Measurements from ENCODE around the gene FCAMR. TPM values are rescaled to one million over a fixed set of nuclear protein-coding genes. Genes with fewer than 3 reads are reported as not detected.
A peak's percentile ranks its signal among the peaks of the same experiment; 100 is the strongest.

Gene FCAMR
- polyA plus RNA-seq, 3 donors = 6.8 to 10.5 (median 9.5) TPM

DNA sequence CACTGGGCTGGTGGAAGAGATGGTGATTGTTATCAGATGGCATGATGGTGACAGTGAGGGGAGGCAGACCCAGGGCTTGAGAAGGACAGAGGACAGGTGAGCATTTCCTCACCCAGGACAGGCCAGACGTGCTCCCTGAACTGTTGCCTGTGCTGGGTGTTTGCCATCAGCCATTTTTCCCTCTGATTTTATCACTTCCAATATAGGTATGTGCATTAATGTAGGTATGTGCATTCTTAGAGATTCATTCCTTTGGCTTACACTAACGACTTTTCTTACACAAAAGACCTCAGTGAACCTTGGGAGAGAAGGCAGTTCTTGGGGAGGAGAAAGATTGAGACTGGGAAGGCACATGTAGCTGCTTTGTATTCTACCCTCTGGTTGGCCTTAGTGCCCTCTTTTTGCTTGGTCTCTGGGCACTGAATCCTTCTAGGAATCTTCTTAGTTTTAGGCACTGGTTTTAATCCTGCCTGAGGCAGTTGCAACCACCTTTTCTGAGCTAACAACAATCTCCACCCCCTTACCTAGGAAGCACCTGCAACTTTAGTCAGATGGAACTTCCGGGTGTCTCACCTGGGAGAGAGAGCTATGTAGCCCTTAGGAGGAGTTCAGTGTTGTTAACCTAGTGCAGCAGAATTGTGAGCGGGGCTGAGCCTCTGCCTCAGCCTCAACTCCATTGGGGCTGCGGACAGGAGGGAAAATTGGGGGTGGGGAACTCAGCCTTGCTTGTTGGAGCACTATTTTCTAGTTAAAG is 31.4 kb upstream of the FCAMR start:
- no peak for DNase-seq

DNA sequence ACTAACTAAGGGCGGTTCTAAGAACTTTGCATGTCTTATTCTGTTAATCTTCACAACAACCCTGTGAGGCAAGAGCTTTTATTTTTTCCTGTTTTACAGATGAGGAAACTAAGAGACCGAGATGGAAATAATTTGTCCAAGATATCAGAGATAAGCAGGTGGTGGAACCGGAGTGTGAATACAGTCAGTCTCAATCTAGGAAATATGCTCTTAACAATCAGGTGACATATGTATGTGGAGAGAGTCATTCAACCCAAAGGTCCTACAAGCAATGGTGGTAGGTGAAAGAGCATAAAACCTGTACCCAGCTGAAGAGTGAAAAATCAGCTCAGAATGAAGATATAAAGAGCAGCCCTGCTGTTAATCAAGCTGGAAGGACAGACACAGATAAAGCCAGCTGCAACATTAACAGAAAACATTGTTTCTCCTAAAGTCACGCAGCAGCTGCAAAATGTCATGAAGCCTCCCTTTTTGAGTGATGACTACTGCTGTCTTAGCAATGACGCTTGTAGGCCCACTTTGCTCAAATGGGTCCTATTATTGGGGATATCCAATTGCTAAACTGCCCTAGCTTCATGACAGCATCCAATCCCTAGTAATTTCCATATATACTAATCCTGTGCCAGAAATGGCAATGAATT is 30.5 kb upstream of the FCAMR start:
- DNase-seq = no peak

DNA sequence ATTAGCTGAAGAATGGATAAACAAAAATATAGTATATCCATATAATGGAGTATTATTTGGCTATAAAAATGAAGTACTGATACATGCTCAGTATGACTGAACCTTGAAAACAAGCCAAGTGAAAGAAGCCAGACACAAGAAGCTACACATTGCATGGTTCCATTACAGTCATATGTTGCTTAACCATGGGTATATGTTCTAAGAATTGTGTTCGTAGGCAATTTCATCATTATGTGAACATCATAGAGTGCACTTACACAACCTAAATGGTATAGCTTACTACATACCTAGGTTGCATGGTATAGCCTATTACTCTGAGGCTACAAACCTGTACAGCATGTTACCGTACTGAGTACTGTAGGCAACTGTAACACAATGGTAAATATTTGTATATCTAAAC is 28.6 kb upstream of the FCAMR start:
- DNase-seq = no peak

DNA sequence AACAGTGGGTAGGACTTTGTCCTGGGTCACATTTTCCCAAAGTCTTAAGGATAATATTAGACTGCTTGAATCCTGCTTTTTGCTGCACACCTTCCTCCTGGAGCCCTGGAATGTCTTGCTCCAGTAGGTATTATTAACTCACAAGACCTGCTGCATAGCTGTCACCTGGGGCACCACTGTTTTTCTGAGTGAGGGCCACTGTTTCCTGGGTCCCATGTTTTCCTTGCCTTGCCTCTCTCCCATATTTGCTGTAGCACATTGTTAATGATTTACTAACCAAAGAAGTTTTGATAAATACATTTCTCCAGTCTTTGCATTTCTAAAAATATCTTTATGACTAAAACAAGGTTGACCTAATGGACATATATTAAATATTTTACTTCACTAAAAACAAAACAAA is 22.5 kb upstream of the FCAMR start:
- DNase-seq = peak; percentile 47

DNA sequence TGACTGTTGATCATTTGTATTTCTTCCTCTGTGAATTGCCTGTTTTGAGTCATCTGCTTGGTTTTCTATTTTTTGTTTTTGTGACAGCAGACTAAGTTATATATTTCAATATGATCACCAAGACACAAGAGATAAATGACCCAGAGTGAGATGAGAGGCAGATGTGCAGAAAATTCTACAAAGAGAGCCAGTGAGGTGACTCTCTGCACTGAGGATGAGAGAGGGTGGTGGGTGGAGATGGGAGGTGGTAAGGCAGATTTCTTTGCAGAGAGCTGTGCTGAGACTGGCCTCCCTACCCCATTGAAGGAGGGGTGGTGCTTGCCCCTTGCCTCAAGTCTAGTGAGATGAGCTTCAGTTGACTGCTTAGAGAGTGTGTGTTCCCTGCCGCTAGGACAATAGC is 17.6 kb upstream of the FCAMR start:
- DNase-seq = no peak

DNA sequence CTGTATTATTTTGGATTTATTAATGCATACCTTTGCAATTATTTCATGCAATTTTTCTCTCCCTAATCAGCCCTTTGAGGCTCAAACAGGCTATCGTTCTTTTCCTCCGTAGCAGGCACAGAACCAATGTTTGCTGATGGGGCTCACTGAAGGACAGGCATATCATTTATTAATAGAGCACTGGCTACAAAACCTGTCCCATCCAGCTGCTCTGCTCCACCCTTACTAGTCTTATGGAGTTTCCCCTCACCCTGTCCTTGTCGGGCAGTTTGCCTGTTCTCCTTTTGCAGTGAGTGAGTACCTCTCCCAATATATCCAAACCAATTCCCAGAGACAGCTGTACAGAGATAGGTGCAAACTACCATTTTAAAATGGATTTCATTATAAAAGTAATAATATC is 16.6 kb upstream of the FCAMR start:
- no peak for DNase-seq

DNA sequence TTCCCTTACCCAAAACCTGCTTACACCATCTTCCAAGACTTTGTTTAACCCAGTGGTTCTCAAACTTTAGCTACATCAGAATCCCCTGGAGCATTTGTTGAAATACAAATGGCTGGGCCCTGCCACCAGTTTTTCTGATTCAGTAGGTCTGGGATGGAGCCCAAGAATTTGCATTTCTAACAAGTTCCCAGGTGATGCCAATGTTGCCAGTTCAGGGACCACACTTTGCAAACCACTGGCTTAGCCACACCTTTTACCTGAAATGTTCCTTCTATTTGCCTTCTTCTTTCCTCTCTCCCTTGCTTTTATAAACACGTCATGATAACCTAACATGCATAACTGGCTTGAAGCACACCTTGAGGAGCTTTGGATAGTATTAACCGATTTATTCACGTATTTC is 16.1 kb upstream of the FCAMR start:
- DNase-seq = no peak

DNA sequence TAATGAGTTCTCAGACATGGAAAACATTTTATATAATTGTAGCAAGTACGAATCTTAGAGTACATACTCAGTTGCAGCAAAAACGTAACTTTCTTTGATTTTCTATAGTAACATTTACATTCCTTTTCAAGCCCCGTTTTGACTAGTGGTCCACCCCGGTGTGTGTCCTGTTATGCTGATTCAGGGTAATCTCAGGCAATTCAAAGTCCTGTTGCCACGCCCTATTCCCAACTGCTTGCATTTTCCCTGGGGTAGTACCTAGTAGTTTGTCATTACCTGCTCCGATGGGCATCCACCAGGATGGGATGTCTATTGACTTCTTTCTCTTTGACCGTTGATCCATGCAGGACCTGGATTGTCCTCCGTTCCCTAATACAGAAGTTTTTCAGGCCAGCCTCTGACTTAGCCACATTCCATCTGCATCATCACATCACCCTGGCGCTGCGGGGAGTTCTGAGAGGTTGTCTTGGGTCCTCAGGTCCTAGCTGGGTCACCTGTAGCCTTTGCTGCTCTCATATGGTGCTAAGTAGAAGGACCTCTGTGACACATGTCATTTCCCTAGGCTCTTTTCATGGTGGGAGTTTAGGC is 15.0 kb upstream of the FCAMR start:
- DNase-seq = no peak

DNA sequence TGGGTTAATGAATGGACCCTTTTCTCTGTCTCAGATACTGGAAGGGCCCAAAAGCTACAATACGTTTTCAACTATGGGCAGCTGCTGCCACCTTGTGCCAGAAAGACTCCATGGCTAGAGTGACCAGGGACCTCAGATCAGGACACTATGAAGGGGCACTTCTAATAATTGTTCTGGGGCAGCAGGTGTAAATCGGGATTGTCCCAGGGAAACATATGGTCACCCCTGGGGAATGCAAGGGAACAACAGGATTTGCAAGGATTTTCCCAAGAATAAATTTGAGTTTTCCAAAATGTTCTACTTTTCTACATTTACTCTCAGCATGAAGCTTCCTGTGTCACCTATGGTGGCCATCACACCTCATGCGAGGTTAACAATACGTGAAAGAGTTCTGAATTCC is 12.0 kb upstream of the FCAMR start:
- peak; percentile 43 for DNase-seq

DNA sequence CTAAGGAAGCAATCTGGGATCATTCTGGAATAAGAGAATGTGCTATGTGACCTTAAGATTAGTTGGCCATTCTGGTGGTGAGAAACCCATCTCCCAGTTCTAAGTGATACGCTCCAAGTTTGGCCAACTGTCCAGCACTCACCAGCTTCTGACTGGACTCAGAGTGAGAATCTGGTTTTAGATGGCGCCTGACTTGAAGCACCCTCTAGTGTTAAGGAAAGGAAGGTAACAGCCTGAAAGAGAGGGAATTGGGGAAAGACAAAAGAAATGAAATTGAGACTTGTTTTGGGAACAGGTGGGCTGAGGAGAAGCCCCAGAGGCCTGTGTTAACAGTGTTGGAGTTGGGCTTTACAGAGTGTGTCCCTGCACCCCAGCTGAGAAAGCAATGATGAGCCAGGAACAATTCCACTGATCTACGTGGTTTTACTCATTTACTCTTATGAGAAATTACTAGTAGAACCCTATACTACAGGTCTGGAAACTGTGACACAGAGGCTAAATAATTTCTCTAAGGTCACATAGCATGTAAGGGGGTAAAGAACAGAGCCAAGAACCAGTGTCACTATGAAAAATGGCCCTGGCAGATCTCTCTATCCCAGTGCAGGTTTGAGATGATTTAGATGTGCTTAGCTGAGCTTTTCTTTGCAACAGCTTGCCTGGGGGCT is 9.3 kb upstream of the FCAMR start:
- no peak for DNase-seq

DNA sequence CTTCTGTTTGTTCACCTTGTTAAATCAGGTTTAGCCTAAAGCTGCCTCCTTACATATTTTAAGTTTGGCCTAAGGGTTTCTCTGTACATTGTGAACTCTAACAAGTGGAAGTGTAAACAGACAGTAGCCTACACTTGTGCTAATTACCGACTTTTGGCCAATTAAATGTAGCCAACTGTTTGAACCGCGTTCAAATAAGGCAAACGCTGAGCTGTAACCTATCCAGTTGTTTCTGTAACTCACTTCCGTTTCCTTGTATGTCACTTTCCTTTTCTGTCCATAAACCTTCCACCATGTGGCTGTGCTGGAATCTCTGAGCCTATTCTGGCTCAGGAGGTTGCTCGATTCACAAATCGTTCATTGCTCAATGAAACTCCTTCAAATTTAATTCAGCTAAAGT is 8.0 kb upstream of the FCAMR start:
- DNase-seq = no peak

DNA sequence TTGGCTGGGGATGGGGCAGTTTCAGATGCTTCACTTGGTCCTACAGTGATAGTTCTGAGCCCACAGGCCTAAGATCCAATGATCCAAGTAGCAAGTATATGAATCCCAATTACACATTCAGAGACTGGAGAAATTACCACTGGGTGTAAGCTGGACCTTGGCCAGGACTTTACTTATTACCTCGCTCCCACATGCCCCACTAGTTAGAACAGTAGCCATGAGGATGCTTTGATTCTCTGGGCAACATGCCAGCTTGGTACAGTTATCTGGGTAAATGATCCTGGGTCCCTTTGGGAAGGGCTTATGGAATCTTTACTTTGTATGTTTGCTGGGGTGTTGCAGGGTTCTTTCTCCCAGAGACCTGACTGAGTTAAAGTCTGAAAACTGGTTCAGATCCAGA is 5.0 kb upstream of the FCAMR start:
- no peak for DNase-seq

DNA sequence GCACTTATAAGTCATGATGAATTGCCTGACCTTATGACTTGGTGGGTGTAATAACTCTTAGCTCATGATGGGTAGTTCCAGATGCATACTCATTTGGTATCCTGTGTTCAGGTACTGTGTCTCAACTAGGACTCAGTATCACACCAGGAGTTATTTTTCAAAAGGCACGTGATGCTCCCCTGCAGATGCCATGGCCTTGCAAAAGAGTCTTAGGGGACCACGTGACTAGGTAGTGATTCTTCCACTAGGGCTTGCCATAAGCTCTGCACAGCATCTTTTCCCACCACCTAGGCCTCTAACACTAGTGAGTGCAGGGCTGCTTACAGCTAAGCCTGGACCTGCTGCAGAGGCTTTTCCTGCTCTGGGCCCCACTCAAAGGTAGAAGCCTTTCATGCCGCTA is 3.9 kb upstream of the FCAMR start:
- no peak for DNase-seq

DNA sequence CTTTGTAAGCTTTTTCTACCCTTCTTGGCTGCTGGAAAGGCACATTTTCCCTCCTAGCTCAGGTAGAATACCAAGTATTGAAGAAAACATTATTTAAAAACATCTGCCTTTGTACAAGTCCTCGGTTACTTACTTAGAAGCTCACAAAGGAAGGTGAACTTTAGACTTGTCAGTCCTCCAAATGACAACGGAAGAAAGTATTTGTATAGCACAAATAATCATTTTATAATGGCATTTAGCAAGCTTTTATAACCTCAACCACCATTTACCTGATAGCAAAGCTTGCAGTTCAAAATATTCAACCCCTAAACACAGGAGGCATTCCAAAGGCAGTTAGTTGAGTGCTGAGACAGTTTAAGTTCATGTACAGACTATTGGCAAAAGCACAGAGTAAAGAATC is 2.5 kb upstream of the FCAMR start:
- DNase-seq = no peak

DNA sequence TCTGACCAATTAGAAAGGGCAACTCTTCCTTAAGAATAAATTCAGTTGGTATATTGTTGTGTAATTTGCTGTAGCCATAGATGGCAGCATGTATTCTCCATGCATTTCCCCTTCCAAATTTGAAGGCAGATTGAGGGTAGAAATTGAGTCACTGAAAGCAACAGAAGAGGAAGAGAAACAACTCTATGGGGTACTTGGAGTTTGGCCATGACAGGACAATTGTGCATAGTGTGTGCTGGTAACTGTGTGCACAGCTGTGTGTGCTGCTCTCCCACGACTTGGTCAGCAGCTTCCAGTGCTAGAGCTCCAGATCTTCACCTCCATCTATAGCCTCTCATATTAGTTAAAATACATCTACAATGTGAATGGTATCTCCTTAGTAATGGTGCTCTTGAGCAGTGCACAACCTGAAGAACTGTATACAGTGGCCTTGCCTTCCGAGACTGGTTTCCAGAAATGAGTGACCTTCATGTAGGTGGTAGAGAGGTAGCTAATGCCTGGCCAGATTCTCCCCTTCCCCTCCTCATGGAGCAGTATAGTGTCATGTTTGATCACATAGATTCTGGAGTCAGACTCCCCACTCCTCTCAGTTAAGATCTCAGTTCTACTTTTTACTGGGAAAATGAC is 882 bp upstream of the FCAMR start:
- no peak for DNase-seq

DNA sequence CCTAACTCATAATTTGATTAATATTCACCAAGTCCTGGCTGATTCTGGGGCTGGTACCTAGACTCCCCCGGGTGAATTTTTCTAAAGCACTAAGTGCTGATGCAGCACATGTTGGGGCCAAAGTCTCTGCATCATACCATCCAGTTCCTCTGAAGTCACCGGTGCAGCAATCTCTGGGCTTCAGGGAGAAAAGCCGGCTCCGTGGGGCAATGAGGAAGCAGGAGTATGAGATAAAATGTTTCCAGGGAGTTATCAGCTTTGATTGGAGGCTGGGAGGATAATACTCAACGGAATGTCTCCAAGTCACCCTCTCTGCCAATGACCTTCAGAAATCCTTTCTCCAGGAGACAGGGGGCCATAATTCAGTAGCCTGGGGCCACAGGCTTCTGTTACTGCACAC is 1.2 kb downstream of the FCAMR start:
- DNase-seq = no peak

DNA sequence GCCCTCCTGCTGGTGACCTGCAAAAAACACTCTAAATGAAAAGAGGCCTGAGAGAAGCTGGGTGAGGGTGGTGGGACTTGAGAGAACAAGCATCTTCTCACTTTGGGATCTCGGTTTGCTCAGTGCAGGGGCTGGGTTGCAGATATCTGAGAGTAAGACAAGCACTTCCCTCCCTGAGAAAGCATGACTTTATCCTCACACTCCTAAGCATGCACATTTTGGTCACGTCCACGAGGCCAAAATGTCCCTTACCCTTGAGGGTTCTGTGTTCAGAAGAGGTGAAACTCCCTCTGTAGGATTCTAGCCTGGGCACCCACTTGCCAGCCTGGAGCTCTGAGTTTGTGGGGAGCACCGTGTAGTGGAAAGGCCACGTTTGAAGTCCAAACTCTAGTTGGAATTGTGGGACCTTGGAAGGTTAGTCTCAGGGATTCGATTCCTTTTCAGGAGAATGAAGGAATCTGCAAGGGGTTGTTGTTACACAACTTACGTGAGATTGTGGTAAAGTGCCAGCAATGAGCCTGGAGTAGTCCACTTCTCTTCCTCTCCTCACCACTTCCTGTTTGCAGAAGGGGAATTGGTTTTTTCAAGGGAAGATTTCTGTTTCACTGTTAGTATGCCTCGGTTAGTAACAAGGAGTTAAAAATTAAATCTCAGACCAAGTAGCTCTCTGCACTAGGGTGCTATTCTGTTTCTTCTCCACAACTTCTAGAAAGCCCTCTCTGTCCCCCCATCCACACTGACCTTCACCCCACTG is 3.0 kb downstream of the FCAMR start:
- no peak for DNase-seq

DNA sequence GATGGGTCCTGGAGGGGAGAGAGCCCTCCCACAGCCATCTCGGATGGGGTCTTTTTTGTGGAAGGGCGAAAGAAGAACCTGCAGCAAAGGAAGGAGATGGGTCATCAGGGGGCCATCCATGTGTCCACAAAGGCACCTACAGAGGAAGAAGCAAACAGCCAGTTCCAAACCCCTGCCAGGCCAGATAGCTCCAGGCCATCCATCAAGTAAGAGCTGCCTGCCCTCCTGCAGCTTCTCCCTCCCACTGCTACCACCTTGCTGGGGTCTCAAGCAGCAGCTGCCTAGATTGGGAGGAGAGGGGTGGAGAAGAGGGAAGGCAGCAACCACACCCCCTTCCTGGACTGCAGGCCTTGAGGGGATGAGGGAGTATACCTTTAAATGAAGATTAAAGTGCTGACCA is 4.5 kb downstream of the FCAMR start:
- no peak for DNase-seq

DNA sequence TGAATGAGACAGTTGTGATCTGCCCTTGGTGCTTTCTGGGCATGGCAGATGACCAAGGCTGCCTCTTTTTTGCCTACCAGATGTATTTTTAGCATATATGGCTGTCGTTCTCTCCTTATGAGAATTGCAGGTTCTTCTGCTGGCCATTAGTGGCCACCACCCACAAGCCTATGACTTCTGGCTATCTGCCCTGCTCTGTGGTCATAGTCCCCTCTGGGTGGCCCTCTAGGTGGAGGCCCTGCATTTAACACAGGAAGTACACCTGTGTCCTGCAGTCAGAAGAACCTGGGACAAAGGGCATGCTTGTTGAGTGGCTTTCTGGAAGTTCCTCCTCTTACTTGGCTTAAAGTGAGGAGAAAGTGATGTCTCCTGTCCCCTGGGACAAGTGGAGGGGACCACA is 6.5 kb downstream of the FCAMR start:
- DNase-seq = no peak

DNA sequence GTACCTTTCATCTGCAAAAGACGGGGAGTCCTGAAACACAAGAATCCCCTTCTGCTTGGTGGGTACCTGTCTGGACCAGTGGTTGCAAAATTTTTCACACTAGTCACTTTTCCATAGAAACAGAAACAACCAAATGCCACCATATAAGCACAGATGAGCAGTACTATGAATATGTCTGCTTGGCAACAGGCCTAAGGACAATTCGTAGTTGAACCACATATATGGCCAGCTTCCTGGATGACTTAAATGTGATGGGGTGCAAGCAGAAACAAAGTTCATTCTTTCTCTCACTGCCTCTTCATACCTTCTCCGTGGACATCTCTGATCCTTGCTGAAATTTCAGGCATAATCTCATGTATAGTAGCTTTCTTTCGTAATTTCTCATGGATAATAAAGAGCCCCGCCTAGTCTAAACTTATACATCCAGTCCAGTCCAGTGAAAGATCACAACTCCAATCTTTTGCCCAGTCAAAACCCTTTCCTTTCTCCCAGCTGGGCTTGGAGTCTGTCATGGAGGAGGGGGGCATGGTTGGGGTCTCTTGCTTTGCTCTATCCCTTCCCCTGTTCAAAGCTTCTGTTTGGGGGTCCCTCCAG is 7.0 kb downstream of the FCAMR start:
- no peak for DNase-seq

DNA sequence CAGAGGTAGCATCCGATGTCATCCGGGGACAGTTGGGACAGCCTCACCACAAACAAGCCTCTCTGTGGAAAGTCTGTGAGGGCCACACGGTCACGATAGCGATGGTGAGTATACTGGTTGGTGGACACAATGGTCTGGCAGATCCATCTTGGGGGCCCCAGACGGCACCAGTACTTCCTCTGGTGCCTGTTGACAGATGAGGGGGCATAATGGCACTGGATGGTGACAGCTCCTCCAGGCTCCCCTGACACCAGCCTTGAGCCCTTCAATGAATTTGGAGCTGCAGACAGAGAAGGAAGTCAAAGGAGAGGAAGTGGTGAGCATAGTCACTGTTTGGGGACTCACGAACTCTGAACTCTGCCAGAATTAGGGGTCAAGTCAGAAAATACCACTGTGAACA is 8.0 kb downstream of the FCAMR start:
- no peak for DNase-seq

Measured in renal pelvis (tissue), 4 donors.